ENCODE data around the gene HDAC7.

The HDAC7 gene

DNA sequence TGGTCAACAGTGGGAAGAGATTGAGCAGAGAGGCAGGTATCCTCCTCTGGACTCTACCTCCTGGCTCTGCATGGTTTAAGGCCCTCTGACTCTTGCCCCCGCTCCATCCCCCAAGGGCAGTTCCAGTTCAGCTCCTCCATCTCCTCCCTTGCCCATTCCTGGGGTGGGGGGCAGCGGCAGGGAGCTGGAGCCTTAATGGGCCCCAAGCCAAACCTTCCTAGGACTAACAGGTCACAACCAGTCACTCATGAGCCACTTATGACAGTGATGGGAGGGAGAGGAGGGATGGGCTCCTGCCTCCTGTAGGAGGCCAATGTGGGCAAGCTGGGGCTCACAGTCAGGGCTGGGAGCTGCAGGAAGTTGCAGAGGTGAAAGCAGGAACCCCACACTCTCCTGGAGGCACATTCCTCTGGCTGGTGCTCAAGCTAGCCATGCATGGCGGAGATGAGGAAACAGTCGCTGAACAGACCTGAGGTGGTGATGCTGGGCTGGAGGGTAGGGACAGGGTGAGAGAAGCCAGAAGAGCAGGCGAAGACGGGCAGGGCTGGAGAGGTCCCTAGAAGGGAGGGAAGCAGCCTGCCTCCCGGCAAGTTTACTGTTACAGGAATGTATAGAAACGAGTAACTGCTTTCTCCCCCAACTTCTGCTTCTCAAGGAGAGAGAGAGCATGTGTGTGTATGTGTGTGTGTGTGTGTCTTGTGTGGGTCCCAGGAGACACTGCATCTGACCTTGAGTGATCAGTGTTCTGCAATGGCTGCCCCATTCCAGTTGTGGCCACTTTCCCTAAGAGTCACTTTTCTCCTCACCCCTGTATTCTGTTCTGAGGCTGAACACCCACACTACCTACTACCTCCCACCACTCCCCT lies 56.0 kb downstream of the HDAC7 start:
- no peaks in the 10 kb centered on the region for H4K20me1 ChIP-seq (ENCODE audit: control insufficient read depth, insufficient read depth, low read depth, low read length)
- H3F3A ChIP-seq (ENCODE audit: control insufficient read depth, insufficient read depth): no peaks in the 10 kb centered on the region

DNA sequence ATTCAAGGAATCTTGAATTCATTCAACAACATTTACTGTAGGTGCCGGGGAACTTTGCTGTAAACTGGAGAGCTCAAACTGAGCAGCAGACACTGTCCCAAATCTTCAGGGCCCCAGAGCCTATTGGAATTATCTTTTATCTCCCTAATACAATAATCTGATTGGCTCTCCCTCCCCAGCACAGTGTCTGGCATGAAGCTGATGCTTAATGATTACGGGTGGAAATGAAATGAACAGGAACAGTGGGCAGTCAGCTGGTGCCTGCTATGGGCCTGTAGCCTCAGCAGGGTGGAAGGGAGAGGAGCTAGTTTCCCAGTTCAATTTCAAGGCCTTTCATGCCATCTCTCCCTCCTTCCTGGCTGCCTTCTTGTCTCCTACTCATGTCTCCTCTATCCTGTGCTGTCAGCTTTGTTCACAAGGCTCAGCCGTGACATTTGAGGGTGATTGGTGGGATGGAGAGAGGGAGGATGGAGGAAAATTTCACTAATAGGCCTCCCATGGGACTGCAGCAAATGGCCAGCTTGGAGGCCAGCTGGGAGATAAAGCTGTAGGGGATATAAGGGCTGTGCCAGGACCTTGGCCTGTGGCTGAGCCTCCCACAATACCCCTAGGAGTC lies 56.7 kb downstream of the HDAC7 start:
- no peaks in the 10 kb centered on the region for H3K36me3 ChIP-seq (ENCODE audit: control insufficient read depth, low read length)
- H3K27me3 ChIP-seq (ENCODE audit: control insufficient read depth, low read length): peaks cover 12% of the 10 kb centered on the region
- H4K20me1 ChIP-seq (ENCODE audit: control insufficient read depth, insufficient read depth, low read depth, low read length): no peaks in the 10 kb centered on the region
- H3K4me2 ChIP-seq (ENCODE audit: low read length): no peak overlapping the region
- H3K4me3 ChIP-seq (ENCODE audit: low read length): no peak overlapping the region
- H3F3A ChIP-seq (ENCODE audit: control insufficient read depth, insufficient read depth): no peaks in the 10 kb centered on the region
- H3K4me1 ChIP-seq (ENCODE audit: control insufficient read depth, low read length): peaks cover 35% of the 10 kb centered on the region
- H3K9me2 ChIP-seq (replicated peaks; ENCODE audit: control insufficient read depth, low read length): no peaks in the 10 kb centered on the region
- H3K79me2 ChIP-seq (ENCODE audit: control insufficient read depth, low read length): no peaks in the 10 kb centered on the region
- TF ChIP-seq EZH2phosphoT487 (IDR thresholded peaks at IDR 0.05; ENCODE audit: borderline replicate concordance, low read length): no peak
- TF ChIP-seq, protein P1, sequence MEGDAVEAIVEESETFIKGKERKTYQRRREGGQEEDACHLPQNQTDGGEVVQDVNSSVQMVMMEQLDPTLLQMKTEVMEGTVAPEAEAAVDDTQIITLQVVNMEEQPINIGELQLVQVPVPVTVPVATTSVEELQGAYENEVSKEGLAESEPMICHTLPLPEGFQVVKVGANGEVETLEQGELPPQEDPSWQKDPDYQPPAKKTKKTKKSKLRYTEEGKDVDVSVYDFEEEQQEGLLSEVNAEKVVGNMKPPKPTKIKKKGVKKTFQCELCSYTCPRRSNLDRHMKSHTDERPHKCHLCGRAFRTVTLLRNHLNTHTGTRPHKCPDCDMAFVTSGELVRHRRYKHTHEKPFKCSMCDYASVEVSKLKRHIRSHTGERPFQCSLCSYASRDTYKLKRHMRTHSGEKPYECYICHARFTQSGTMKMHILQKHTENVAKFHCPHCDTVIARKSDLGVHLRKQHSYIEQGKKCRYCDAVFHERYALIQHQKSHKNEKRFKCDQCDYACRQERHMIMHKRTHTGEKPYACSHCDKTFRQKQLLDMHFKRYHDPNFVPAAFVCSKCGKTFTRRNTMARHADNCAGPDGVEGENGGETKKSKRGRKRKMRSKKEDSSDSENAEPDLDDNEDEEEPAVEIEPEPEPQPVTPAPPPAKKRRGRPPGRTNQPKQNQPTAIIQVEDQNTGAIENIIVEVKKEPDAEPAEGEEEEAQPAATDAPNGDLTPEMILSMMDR (IDR thresholded peaks at IDR 0.05; ENCODE audit: low read depth, low read length, poor library complexity, severe bottlenecking): no peak
- H3K27ac ChIP-seq (ENCODE audit: low read depth, low read length): no peak overlapping the region
- H3K9me3 ChIP-seq (ENCODE audit: control insufficient read depth, insufficient read depth, low read length): no peaks in the 10 kb centered on the region

More for the DNA sequence above, 56.0 kb downstream of the HDAC7 start:
- no peak for TF ChIP-seq EZH2phosphoT487 (IDR thresholded peaks at IDR 0.05; ENCODE audit: borderline replicate concordance, low read length)
- TF ChIP-seq, protein P1 (IDR thresholded peaks at IDR 0.05; ENCODE audit: low read depth, low read length, poor library complexity, severe bottlenecking): no peak
- Histone ChIP-seq H3K79me2 (ENCODE audit: control insufficient read depth, low read length) (no peaks in the 10 kb centered on the region), H3K4me2 (ENCODE audit: low read length) (peak overlapping the region; percentile 17; the same call in 1 of the 2 replicates), H3K9me2 (replicated peaks; ENCODE audit: control insufficient read depth, low read length) (no peaks in the 10 kb centered on the region), H3K27ac (ENCODE audit: low read depth, low read length) (no peak overlapping the region), H3K9me3 (ENCODE audit: control insufficient read depth, insufficient read depth, low read length) (no peaks in the 10 kb centered on the region), H3K4me3 (ENCODE audit: low read length) (no peak overlapping the region), H3K4me1 (ENCODE audit: control insufficient read depth, low read length) (peaks cover 28% of the 10 kb centered on the region), H3K36me3 (ENCODE audit: control insufficient read depth, low read length) (no peaks in the 10 kb centered on the region), H3K27me3 (ENCODE audit: control insufficient read depth, low read length) (peaks cover 10% of the 10 kb centered on the region)

DNA sequence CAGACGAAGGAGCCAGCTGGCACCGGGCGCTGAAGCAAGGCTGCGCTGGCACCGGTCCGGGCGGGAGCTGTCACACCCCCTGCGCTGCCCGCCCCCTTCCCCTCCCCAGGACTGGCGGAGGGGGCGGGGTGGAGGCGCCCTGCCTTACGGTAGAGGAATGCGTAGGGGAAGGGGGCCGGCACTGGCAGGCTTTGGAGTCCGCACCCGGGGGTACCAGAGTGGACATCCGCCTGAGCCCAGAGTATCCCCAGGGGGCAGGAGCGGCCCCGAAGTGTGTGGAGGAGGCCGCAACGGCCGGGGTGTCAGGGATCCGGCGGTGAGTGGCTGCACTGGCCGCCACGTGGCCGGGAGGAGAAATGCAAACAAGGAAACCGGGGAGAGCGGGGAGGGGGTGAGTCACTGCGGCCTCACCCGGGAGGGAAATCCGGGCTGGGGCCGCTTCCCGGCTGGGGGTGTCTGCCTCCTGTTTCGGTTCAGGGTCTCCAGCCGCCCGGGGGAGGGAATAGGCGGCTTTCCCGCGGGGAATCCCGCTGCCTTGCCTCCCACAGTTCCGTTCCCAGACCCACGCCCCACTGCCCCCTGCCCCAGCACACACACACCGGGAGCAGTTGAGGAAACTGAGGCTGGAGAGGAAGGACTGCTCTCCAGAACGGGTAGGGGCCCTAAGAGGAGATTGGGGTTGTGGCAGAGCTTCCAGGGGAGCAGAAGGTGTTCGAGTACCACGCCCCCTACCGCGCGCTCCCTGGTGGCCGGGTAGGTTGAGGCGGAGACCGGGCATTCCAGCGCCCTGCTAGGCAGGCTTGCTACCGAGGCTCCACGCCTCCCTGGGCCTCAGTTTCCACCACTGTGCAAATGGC lies 60.6 kb downstream of the HDAC7 start, which contains the start of gene RAPGEF3:
RAPGEF3 (minus strand) TSS at position 47 of the 857 bp plus-strand sequence. CDS start 324 bp downstream, outside the sequence.
- Histone ChIP-seq H3K4me3 (ENCODE audit: low read length) (peak within 1 kb of the TSS; percentile 78), H3K27me3 (ENCODE audit: control insufficient read depth, low read length) (peaks cover 17% of the 10 kb centered on the region), H3K4me1 (ENCODE audit: control insufficient read depth, low read length) (peaks cover 35% of the 10 kb centered on the region), H3K79me2 (ENCODE audit: control insufficient read depth, low read length) (no peaks in the 10 kb centered on the region), H3F3A (ENCODE audit: control insufficient read depth, insufficient read depth) (no peaks in the 10 kb centered on the region), H3K4me2 (ENCODE audit: low read length) (peak within 1 kb of the TSS; percentile 98), H3K9me2 (replicated peaks; ENCODE audit: control insufficient read depth, low read length) (no peaks in the 10 kb centered on the region), H3K36me3 (ENCODE audit: control insufficient read depth, low read length) (no peaks in the 10 kb centered on the region), H3K27ac (ENCODE audit: low read depth, low read length) (no peak within 1 kb of the TSS), H4K20me1 (ENCODE audit: control insufficient read depth, insufficient read depth, low read depth, low read length) (no peaks in the 10 kb centered on the region), H3K9me3 (ENCODE audit: control insufficient read depth, insufficient read depth, low read length) (no peaks in the 10 kb centered on the region)
- TF ChIP-seq, protein P1 (IDR thresholded peaks at IDR 0.05; ENCODE audit: low read depth, low read length, poor library complexity, severe bottlenecking): peak; percentile 69
- no peak for TF ChIP-seq EZH2phosphoT487 (IDR thresholded peaks at IDR 0.05; ENCODE audit: borderline replicate concordance, low read length)
